IPS-18c (cell line): Measurements from ENCODE around the gene MINDY4.

ENCODE experiments used
- H3K4me3 ChIP-seq: 2 replicates; pipeline ENCODE4 v1.7.0; 2013; ENCODE audit warnings: low read depth, mild to moderate bottlenecking, low read length, moderate library complexity; ENCODE audit not compliant: insufficient read depth
- H3K9me3 ChIP-seq: one replicate; pipeline ENCODE4 v1.6.1; 2013; ENCODE audit warnings: mild to moderate bottlenecking, low read length, moderate library complexity; ENCODE audit not compliant: control insufficient read depth, insufficient read depth

MINDY4 gene

DNA sequence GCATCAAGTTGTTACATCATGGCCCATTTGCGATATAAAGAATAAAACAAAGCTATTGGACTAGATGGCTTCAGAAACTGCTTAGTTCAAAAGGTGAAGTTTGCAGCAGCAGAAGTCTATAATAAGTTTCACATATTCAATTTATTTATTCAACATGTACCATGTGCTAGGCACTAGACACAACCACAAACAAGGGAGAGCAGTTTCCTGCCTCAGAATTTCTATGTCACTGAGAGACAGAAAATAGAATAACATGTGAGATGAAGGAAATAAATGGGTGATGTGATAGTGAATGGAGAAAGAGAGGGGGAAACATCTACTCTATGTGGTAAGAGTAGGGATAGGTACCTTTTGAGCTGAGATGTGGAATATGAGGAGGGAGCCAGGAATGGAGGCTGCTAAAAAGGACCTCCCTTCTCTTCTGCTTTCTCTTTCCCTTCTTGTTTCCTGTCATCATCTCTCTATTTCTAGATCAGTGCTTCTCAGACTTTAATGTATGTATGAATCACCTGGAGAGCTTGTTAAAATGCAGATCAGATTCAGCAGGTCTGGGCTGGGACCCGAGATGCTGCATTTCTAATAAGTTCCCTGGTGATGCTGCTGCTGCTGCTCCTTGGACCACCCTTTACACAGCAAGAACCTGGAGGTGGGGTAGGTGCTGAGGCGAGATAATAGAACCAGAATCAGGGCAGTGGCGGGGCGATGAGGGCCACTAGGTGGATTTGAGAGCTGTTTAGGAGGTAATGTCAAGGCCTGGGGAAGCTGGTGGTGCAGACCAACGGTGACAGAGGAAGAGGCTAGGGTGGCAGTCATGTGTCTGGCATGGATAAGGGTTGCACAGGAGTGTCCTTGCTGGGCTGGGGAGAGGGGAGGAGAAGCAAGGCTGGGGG lies 32.9 kb upstream of the MINDY4 start:
- Histone ChIP-seq H3K9me3 (no peaks in the 10 kb centered on the region), H3K4me3 (no peak overlapping the region)

DNA sequence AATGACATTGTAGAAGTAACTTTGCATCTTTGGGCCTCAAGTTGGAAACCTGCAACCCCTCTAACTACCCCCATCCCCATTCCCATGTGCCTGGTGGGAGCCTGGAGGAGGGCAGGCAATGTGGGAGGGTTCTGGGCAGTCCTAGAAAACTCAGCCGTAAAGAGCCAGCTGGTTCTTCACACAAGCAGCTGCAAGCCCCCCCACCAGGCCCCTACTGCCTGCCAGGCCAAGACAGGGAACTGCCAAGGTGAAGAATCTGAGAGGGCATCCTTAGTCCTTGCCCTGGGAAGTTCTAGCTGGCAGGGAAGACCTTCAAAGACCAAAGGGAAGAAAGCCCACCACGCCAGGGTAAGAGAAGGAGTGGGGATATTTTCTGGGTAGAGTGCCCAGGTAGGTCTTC lies 31.5 kb upstream of the MINDY4 start:
- no peaks in the 10 kb centered on the region for H3K9me3 ChIP-seq
- no peak overlapping the region for H3K4me3 ChIP-seq

GRCh38 chr7:30740417-30741181 lies 30.6 kb upstream of the MINDY4 start:
- Histone ChIP-seq H3K4me3 (no peak overlapping the region), H3K9me3 (no peaks in the 10 kb centered on the region)

DNA sequence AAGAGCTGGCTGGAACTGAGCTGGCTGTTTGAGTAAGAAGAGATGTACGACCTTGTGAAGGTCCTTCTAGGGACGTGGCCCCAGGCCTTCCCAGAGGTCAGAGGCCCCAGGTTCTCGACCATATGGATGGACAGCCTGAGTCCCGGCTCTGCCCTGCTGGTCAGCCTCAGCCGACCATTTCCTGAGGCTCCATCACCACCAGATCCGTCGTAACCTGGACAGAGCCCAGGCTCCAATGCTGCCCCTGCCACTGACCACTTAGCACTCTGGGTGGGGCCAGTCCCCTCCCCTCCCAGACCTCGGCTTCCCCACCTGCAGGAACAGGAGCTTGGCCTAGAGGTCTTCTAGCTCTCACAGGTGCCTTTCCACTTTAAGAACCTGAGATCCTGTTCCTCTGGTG lies 29.9 kb upstream of the MINDY4 start:
- H3K4me3 ChIP-seq = no peak overlapping the region

DNA sequence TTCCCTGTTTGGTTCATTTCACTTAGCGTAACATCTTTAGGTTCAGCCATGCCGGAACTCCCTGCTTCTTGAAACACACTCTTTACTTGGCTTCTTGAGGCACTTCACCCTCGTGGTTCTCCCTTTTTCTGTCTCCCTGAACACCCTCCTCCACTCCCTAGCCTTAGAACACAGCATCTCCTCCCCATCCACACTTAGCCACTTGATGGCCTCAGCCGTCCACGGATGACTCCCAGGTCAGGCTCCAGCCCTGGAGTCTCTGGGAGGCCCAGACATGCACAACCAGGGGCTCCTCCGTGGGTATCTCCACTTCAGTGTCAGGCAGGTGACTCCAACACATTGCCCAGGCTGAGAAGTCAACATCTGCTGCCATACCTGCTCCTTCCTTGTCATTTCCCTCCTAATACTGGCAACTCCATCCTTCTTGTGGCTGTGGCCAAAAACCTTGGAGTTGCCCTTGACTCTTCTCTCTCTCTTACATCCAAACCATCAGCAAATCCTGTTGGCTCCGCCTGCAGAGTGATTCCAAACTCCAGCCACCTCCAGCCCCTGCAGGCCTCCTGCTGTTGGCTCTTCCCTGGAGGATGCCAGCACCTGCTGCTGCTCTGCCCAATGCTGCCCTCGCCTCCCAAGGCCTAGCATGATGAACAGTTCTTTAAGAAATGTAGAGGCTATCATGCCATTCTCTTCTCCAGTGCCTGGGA lies 27.7 kb upstream of the MINDY4 start:
- Histone ChIP-seq H3K4me3 (no peak overlapping the region), H3K9me3 (no peaks in the 10 kb centered on the region)

More for the DNA sequence above, 29.9 kb upstream of the MINDY4 start:
- no peaks in the 10 kb centered on the region for H3K9me3 ChIP-seq

- no peaks in the 10 kb centered on the region for H3K9me3 ChIP-seq
- no peak overlapping the region for H3K4me3 ChIP-seq
Observed at GRCh38 chr7:30744075-30744417, 27.2 kb upstream of the MINDY4 start.

DNA sequence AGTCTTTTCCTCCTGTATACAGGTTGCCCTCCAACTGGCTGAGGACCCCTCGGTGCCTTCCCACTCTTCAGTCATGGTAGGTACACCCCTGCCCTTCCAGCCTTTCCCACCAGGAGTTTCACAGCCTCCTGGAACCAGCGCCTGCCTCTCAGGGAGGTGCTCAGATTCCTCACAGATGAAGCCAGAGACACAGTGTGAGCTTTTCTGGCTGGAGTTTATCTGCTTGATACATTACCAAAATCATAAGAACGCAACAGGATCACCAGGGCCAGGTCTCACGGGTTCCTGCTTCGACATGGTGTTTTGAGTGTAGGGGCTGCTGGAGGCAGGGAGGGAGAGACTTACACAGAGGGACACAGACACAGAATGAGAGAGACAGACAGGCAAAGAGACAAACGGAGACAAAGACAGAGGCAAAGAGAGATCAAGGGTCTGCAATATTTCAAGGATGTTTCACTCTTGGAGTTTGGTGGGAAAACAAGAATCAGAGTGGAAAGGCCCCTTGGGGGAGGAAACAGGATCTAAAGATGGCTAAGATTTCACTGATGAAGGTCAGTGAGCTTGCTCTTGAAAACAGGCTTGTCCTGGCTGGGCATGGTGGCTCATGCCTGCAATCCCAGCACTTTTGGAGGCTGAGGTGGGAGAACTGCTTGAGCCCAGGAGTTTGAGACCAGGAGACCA lies 25.8 kb upstream of the MINDY4 start:
- no peak overlapping the region for H3K4me3 ChIP-seq

GRCh38 chr7:30750010-30750409 lies 21.2 kb upstream of the MINDY4 start:
- H3K4me3 ChIP-seq = no peak overlapping the region
- H3K9me3 ChIP-seq = no peaks in the 10 kb centered on the region

More for the DNA sequence above, 25.8 kb upstream of the MINDY4 start:
- no peaks in the 10 kb centered on the region for H3K9me3 ChIP-seq

DNA sequence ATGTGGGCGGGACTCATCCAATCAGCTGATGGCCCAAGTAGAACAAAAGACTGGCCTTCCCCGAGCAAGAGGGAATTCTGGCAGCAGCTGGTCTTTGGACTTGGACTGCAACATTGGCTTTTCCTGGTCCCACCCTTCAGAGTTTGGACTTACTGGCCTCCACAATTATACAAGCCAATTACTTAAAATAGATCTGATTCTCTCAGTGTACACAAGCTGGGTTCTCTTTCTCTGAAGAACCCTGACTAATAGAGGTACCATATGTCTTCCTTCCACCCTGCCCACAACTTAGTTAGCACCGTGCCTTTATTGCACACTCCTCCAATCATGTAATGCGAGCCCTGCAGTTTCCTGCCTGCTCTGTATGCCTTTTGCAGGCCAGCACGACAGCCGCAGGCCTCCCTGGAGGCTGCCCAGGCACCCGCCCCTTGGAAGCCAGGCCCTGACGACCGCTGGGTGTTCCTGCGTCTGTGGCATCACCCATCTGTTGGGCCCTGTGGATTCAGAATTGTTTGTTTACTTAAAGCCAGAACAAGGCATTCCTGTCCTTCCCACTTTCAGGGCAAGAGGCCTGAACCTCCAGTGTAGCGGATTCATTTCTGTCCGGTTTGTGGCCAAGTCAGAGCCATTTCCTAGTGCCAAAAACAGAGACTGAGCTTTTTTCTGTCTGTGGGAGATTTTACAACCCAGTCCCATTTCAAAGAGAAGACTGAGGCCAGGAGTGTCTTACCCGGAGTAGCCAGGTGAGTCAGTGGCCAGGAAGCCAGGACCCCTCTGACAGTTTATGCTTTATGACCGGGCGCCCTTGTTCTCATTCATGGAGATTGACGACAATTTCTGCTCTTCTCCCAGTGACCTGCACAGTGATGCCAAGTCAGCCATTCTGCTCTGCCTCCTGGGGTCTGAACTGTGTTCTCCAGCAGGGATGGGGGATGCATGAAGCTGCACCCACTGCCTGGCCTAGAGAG lies 20.2 kb upstream of the MINDY4 start:
- Histone ChIP-seq H3K4me3 (no peak overlapping the region), H3K9me3 (no peaks in the 10 kb centered on the region)

- H3K4me3 ChIP-seq = no peak within 1 kb of the TSS
- H3K9me3 ChIP-seq = no peaks in the 10 kb centered on the region
Observed at GRCh38 chr7:30751696-30752273, 19.4 kb upstream of the MINDY4 start, which contains the start of gene INMT. Gene INMT, plus strand, starts transcription at chr7:30752135. Its CDS starts 16 bp downstream, at chr7:30752151.

GRCh38 chr7:30752484-30752883 lies 18.7 kb upstream of the MINDY4 start:
- no peaks in the 10 kb centered on the region for H3K9me3 ChIP-seq
- no peak overlapping the region for H3K4me3 ChIP-seq

DNA sequence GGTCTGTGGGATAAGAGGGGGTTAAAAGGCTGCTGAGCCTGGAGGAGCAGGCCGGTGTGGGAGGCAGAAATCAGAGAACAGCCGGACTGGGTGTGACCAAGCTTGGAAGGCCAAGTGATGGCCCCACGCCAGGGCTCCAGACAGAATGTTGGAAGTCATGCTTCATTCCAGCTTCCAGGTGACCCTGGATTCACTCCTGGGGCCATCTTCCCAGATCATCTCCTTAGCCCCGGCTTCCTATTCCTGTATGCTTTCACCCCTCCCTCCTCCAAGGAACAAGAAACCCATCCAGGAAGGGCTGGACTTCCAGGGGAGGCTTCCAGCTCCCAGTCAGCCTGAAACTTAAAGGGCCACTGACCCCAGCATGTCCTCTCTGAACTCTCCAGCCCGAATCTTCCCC lies 18.2 kb upstream of the MINDY4 start:
- H3K9me3 ChIP-seq = no peaks in the 10 kb centered on the region
- H3K4me3 ChIP-seq = no peak overlapping the region

- Histone ChIP-seq H3K4me3 (no peak overlapping the region), H3K9me3 (no peaks in the 10 kb centered on the region)
Observed at GRCh38 chr7:30754315-30754877, 16.8 kb upstream of the MINDY4 start.

- H3K9me3 ChIP-seq = no peaks in the 10 kb centered on the region
- H3K4me3 ChIP-seq = no peak overlapping the region
Observed at GRCh38 chr7:30755384-30756154, 15.6 kb upstream of the MINDY4 start.

DNA sequence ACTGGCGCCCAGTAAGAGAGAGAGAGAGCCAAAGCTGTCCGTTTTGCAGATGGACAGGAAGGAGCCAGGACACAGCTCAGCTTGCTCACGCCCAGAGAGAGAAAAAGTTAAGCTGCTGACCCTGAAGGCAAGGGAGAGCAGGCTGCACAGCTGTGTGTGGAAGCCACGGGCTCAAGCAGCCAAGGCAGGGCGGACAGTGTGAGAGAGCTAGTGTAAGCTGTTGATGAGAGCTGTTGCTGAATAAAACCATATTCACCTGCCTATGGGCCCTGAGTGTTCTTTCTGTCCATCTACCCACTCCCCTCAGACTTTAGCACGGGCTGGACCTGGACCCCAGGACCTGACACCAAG lies 13.9 kb upstream of the MINDY4 start:
- Histone ChIP-seq H3K9me3 (no peaks in the 10 kb centered on the region), H3K4me3 (no peak overlapping the region)
